ENCODE data around the gene DENND4A.

DENND4A gene

GRCh38 chr15:65611888-65612615 lies 180.0 kb downstream of the DENND4A start:
- in situ Hi-C loops (cut with HindIII; ENCODE audit: low sequenced_read_pairs): no loop called here

GRCh38 chr15:65610871-65611718 lies 181.0 kb downstream of the DENND4A start, which contains the start of gene INTS14:
Gene INTS14 (minus strand): TSS chr15:65611131. CDS start chr15:65607380, 3,751 bp downstream.
- in situ Hi-C loops (cut with HindIII; ENCODE audit: low sequenced_read_pairs): no loop called here

Data from endothelial cell of hepatic sinusoid (primary cell).